Measurements from ENCODE around the gene TNIK.

TNIK gene

DNA sequence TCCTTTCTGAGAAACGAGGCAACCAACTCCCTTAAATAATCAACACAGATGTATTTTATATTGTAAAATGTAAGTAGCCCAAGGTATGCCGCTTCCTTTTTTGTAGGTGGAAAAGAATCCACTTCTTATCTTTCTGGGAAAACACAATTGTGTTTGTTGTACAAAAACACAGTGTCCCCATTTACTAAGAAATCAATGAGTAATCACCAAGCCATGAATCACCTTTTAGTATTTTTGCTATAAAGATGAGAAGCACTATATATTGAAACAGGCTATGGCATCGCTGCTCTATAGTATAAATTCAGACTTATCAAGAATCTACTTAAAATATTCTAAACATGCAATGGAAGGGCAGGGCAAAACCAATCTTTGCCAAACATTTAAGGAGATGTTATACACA is 104.0 kb downstream of the TNIK start:
- DNase-seq: no peak
- in situ Hi-C loops (cut with HindIII; ENCODE audit: low pct_ligation_motif_present, low pct_unique_long_range_greater_than_20kb, low sequenced_read_pairs): no loop called here

DNA sequence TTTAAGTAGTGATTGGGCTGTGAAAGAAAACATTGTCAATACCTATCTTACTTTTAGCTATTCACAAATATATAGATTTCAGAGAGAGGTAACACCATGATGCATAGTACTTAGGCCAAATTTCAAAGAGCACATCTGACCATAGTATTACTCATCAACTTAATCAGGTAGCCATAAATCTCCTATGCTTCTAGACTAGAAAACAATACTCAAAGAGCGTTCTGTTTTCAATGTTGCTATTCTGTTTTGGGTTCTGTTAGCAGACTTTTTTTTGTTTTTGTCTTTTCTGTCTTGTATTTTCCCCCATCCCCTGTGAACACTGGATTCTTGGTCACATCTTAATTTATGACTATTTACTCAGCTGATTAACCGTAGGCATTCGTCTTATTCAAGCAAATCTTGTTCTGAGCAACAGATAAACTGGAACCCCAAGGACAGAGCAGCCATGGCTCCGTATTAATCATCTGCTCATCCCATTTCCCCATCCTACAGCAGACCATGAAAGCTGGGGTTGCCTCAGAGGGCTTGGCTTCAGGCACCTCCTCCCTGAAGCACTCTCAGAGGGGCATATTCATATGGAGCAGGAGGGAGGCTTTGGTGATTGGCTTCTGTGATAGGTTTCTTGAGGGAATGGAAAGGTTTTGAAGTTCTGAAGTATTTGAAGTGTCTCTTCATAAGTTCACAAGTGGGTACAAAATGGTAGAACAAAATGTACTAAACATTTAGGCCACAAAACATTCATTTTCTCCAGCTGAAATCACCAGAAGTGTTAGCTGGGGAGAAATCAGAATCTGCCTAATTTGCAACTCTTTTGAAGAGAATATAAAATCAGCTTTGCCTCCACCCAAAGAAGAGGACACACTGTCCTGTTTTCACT is 105.3 kb downstream of the TNIK start:
- DNase-seq: no peak

DNA sequence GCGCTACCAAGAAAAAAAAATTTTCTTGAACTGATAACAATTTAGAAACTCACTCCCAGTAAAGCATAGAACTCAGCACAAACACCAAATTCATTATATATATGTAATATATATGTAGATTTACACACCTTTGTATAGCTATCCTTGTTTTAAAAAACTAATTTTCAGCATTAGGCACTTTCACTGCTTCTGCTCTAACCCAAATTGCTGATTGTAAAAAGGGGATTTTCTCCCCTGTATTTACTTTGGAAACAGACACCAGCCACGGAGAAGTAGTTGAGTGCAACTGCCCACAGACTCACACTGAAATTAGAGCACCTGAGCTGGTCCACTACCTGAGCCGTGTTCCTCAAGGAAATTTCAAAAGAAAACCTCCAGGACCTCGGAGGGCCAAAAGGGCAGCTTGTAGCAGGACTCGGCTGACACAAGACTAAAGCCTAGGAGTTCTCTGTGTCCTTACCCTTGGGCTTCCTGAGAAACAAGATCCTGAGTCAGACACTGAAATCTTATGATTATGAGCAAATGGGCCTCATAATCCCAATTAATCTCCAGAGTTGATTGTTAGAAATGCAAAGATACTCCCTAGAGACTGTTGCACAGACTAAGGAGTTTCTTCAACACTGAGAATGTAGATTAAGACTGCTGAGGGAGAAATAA is 106.0 kb downstream of the TNIK start:
- in situ Hi-C loops (cut with HindIII; ENCODE audit: low pct_ligation_motif_present, low pct_unique_long_range_greater_than_20kb, low sequenced_read_pairs): no loop called here

More for the DNA sequence above, 105.3 kb downstream of the TNIK start:
- in situ Hi-C loops (cut with HindIII; ENCODE audit: low pct_ligation_motif_present, low pct_unique_long_range_greater_than_20kb, low sequenced_read_pairs): no loop called here

DNA sequence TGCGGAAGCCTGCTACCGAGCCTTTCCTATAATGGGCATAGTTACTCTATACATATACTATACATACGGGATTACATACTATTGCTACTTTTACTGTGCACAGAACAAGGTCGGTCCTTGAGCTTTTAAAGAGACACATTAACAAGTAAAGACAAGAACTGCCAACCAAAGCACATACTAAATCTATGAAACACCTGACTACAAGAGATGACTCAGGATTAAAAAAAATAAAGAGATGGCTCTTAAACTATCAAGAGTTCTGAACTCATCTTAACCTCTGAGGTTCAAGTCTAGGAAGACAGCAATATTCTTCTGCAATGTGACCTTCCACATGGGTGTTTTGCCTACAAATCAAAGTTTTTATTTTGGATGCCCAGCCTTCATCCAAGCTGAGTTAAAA is 106.8 kb downstream of the TNIK start:
- peak; percentile 24 for DNase-seq
- in situ Hi-C loops (cut with HindIII; ENCODE audit: low pct_ligation_motif_present, low pct_unique_long_range_greater_than_20kb, low sequenced_read_pairs): no loop called here

More for the DNA sequence above, 106.0 kb downstream of the TNIK start:
- no peak for DNase-seq

DNA sequence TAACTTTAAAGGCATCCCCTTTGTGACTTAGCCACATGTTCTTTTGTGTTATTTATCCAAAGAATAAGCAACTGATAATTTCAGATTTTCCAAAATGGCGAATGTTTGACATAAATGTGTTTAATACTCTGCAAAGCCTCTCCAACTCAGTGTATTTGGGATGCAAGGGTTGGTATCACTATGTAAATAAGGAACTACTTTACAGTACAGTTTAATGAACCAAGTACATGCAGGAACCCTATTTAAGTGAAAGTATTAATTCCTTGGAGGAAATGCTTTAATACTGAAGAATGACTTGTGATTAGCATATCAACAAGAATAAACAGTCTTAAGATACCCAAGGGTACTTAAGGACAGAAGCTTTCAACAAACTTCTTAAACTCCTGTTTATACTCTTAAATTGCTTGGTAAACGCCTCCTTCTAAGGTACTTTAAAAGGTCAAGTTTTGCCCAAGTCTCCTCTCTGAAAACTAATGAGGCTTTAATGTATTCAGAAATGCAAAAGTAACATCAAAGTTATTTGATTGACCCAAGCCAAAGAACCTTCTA is 107.7 kb downstream of the TNIK start:
- in situ Hi-C loops (cut with HindIII; ENCODE audit: low pct_ligation_motif_present, low pct_unique_long_range_greater_than_20kb, low sequenced_read_pairs): no loop called here
- DNase-seq: no peak

DNA sequence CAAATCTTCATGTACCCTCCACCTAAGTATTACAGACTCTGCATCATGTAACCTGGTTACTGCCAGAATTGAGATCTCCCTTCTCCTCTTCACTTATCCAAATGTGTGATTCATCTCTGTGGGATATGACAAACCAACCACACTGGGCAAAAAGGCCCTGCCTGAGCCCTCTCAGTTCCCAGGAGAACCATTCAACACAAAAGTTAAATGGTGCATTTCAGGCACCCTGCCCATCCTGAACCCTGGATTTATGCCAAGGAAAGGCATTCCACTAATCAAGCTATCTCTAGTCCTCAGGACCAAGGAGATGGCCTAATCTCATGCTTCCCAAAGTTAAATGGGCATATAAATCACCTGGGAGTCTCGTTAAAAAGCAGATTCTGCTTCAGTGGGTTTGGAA is 108.5 kb downstream of the TNIK start:
- in situ Hi-C loops (cut with HindIII; ENCODE audit: low pct_ligation_motif_present, low pct_unique_long_range_greater_than_20kb, low sequenced_read_pairs): no loop called here
- peak; percentile 87 for DNase-seq

DNA sequence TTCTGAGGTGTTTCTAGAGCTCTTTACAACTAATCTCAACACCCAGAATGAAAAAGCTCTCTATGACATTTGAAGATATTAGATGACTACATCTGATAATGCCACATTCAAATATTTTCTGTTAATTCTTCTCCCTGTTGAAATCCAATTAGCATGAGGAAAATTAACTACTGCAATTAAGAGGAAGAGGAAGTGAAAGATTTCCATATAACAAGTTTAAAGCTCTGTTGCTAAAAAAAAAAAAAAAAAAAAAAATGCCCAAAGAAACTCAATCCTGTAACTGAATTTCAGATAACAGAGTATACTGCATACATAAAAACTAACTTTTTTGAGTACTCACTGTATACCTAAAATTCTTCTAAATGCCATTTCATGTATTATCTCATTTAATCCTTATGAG is 109.8 kb downstream of the TNIK start:
- no peak for DNase-seq
- in situ Hi-C loops (cut with HindIII; ENCODE audit: low pct_ligation_motif_present, low pct_unique_long_range_greater_than_20kb, low sequenced_read_pairs): no loop called here

DNA sequence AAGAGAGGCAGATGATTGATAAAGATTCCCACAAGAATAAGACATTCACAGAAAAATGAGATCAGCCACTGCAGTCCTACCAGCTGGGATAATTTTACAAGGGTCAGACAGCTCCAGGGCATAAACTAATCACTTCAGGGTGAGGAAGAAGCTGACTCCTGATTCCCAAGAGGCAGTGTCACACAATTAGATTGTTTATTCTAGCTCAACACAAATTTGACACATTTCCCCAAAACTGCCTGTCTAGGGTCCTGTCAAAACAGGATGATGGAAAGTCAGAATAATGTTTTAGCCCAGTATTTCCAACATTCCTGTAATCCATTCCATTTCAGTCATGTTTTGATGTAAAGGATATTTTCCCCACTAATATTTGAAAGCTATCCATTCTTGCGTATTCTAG is 110.8 kb downstream of the TNIK start:
- in situ Hi-C loops (cut with HindIII; ENCODE audit: low pct_ligation_motif_present, low pct_unique_long_range_greater_than_20kb, low sequenced_read_pairs): no loop called here
- no peak for DNase-seq

DNA sequence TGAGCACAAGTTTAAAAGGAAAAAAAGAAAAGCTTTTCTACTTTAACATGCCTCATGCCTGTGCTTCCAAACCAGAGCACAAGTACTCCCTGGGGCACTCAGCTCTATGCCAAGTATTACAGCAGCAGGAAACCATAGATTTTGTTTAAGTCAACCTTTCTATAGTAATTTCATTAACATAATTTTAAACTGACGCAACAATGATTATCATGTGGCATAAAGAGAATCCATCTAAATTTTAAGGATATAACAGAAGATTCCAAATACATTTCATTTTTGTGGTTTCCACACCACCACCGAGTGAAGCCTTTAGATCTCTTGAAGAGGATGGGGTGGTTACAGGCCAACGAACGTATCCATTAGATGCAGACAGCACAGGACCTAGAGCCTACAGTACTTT is 112.1 kb downstream of the TNIK start:
- no peak for DNase-seq
- in situ Hi-C loops (cut with HindIII; ENCODE audit: low pct_ligation_motif_present, low pct_unique_long_range_greater_than_20kb, low sequenced_read_pairs): no loop called here

DNA sequence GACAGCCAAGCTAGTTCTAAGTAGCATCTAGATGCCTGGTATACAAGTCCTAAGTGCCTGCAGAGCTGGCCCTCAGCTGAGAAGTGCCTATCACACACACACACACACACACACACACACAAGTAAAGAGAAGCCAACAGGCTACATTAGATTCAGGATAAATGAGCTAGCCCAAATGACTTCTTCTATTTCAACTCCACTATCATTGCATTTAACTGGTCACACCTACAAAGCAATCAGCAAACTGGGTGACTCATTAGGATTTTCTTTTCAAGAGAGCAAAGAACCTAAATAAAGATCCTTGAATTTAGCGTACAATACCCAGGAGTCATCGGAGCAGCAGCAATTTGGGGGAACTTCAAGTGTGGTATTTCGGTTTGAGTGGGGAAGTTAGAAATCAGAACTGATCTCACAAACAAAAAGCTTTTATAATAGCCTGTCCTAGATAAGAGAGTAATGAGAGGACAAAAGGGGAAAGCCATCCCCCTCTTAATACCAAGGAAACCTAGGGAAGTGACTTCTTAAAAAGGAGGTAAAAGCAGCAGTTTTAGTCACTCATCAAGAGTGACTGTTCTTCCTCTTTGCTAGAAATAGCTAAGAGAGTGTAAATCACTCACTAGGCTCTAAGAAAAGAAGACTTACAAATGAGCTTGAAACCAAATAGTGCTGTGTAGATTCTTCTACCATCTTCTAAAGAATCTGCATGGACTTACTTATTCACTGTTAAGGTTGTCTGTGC is 112.7 kb downstream of the TNIK start:
- DNase-seq: no peak
- in situ Hi-C loops (cut with HindIII; ENCODE audit: low pct_ligation_motif_present, low pct_unique_long_range_greater_than_20kb, low sequenced_read_pairs): no loop called here

DNA sequence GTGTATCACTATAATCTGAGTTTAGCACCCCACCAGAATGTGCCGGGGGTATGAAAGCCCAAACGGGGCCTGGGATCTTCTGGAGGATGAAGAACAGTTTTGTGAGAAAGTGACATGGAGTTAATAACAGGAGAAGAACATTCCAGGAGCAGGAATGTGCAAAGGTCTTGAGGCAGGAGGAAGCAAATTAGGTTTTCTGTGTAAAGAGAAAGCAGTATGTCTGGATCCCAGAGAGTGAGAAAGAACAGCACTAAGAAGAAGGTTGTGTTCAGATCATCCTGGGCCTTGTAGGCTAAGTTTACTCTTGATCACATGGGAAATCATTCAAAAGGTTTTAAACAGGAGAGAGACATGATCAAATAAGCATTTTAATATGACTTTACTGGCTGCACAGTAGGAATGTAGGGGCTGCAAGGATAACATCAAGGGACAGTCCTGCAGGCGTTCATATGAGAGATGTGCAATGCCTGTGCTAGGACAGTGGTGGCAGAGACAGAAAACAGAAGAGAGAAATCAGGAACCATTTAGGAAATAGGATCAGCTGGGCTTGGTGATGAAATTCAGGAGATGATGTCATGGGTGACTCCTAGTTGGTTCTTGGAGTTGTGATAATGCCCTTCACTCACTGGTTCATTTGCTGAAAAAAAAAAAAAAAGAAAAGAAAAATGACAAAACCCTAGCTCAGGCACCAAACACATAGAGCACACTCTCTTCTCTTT is 113.5 kb downstream of the TNIK start:
- no peak for DNase-seq
- in situ Hi-C loops (cut with HindIII; ENCODE audit: low pct_ligation_motif_present, low pct_unique_long_range_greater_than_20kb, low sequenced_read_pairs): no loop called here

DNA sequence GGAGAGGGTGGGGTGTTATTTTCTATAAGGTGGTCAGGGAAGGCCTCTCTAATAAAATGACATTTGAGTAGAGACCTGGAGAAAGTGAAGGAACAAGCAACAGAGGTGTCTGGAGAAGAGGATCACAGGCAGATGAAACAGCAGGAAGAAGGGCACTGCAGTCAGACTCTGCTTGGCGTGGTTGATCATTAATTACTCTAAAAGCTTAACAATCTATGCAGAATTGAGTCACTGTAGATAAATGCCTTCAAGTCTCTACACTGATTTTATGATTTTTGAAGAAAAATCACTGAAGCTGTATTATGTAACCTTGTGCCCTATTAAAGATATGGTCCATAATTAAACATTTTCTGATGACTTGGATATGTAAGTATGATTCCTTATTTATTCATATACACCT is 114.2 kb downstream of the TNIK start:
- in situ Hi-C loops (cut with HindIII; ENCODE audit: low pct_ligation_motif_present, low pct_unique_long_range_greater_than_20kb, low sequenced_read_pairs): no loop called here

DNA sequence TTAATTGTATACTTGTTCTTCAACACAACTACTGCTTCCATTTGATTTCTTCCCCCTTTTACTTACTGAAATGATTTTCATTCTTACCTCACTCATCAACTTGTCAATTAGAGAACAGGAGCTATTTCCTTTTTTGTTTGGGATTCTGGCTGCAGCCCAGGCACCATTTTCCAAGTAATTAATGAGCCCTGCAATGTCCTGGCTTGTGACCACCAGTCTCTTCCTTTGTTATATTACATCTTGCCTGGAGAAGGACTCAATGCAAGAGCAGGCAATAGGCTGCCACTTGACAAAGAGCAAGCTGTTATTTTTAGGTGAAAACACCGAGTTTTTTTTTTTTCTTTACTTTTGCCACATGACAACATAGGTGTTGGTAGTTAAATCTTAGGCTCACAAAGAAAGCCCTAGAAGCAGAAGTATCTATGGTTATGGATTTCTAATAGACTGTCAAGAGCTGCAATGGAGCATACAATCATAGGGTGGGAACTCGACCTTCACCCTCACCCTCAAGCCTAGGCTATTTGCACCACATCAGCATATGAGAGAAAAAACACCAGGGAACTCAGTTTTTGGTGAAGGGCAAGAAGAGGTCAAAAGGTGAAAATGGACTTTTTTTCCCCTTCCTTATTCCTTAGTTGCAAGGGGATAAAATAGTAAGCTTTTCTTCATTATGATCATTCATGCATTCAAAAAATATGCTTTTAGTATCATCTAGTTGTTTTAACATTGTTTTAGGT is 114.9 kb downstream of the TNIK start:
- no peak for DNase-seq
- in situ Hi-C loops (cut with HindIII; ENCODE audit: low pct_ligation_motif_present, low pct_unique_long_range_greater_than_20kb, low sequenced_read_pairs): no loop called here

More for the DNA sequence above, 114.2 kb downstream of the TNIK start:
- DNase-seq: peak; percentile 38

DNA sequence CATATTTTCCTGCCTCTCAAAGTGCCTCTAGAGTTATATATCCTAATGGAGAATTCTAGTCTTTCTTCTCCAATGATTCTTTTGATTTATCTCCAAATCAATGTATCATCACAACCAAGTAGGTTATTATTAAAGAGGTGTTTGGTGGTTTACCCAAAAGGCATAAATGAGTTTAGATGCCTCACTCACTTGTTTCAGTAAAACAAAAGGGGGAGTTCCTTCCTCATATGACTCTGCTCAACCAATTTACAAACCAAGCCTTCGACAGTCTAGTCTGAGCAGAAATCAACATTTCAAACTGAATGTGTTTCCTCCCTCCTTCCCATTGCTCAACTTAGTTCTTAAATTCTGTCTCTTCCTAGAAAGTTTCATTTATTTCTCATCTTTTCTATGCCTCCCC is 116.5 kb downstream of the TNIK start:
- no peak for DNase-seq
- in situ Hi-C loops (cut with HindIII; ENCODE audit: low pct_ligation_motif_present, low pct_unique_long_range_greater_than_20kb, low sequenced_read_pairs): no loop called here

DNA sequence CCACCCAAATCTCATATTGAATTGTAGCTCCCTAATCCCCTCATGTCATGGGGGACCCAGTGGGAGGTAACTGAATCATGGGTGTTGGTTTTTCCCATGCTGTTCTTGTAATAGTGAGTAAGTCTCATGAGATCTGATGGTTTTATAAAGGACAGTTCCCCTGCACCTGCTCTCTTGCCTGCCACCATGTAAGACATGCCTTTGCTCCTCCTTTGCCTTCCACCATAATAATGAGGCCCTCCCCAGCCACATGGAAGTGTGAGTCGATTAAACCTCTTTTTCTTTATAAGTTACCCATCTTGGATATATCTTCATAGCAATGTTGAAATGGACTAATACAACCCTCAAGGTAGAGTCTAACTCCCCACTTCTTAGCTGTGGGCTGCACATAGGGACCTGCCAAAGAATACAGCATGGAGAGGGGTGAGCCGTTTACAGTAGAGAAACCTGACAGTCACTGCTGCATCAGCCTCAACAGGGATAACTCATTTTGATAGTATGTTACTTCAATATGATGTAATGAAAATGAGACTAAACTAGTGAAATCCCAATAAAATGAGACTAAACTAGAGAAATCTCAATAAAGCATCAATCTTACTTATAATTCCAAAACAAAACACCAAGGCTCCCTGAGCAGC is 117.3 kb downstream of the TNIK start:
- in situ Hi-C loops (cut with HindIII; ENCODE audit: low pct_ligation_motif_present, low pct_unique_long_range_greater_than_20kb, low sequenced_read_pairs): no loop called here

DNA sequence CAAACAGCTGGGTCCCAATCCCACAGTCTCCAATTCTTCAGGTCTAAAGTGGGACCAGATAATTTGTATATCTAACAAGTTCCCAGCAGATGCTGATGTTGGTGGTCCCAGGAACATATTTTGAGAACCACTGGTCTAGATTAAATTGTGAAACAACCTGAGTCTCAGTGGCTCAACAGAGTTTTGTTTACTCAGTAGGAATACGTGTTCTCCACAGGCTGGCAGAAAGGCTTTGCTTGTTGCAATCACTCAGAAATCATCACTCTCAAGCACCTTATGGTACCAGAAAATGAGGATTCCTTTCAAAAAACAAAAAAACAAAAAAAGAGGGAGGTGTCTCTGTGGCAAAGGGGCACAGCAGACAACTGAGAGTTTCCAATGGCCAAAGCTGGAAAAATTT is 118.0 kb downstream of the TNIK start:
- in situ Hi-C loops (cut with HindIII; ENCODE audit: low pct_ligation_motif_present, low pct_unique_long_range_greater_than_20kb, low sequenced_read_pairs): no loop called here

More for the DNA sequence above, 117.3 kb downstream of the TNIK start:
- no peak for DNase-seq

DNA sequence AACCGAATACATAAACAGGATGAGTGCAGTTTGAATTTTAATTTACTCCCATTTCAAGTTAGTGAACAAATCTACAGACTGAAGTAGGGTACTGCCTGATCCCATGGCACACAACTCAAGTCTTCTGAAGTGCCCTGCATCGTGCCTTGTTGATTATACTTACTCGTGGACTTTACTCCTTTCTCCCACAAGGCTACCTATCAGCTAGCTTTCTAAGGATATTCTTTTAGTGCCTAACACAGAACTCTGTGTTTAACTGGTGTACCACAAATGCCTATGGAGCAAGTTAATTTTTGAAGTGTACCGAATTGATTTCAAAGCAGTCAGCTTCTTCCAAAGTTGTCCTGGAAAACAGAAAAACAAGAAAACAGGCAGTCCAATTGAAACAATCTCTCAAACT is 119.8 kb downstream of the TNIK start:
- in situ Hi-C loops (cut with HindIII; ENCODE audit: low pct_ligation_motif_present, low pct_unique_long_range_greater_than_20kb, low sequenced_read_pairs): no loop called here
- DNase-seq: no peak

More for the DNA sequence above, 118.0 kb downstream of the TNIK start:
- DNase-seq: no peak

Measured in ACHN (cell line).